CD4-positive, alpha-beta T cell treated with Interleukin-6 for 4 hours (primary cell): ENCODE results near the gene KCNK15.
A peak's percentile ranks its signal among the peaks of the same experiment; 100 is the strongest.

Experiments used
- DNase-seq: peaks from one replicate; pipeline ENCODE4 v3.0.0-alpha.2; 2020; ENCODE audit warnings: mixed read lengths

KCNK15 gene

DNA sequence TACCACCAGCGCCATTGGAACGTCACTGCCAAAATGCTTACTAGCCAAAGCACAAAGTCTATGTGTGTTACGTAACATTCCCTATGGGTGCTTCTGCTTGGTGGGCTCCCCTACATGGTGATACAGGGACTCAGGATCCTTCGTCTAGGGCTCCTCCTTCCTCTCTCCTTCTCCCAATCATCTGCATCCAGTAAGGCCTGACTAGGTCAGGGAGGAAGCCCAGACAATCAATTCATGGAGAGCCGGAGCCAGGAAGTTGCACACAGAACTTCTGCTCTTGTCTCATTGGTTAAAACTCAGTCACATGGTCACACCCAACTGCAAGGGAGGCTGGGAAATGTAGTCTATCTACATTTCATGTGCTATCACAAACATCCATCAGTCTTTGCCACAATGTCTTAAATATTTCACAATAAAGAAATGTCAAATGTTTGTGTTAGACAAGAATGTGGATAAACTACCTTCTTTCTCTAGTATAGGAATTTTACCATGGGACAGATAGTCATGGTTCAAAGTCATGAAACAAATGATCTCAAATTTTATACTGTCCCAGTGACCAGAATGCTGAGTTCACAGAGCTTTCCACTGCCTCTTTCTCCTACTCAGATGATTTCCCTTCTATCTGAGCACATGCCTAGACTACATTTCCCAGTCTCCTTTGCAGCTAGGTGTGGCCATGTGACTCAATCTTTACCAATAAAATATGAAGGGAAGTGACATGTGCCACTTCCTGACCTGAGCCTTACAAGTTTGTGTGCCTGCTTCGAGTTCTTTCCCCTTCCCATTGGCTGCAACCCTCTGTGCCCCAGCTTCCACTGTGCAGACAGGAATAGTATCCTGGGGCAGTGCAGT lies 9.3 kb upstream of the KCNK15 start:
- peak; percentile 43 for DNase-seq

DNA sequence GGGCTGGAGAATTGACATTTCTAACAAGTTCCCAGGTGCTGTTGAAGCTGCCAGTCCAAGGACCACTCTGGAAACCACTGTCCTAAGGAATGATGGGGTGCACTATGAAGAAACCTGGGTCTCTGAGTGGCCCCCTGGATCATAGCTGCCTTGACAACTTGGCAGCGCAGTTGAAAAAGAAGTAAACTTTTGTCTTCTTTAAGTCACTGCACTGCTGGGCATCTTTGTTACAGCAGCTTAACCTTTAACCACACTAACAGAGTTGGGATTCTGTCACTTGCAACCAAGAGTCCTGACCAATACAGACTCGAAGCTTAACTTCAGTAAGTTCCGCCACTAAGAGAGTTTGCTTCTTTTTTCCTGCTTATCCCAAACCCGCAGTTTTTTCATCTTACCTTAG lies 8.5 kb upstream of the KCNK15 start:
- no peak for DNase-seq

DNA sequence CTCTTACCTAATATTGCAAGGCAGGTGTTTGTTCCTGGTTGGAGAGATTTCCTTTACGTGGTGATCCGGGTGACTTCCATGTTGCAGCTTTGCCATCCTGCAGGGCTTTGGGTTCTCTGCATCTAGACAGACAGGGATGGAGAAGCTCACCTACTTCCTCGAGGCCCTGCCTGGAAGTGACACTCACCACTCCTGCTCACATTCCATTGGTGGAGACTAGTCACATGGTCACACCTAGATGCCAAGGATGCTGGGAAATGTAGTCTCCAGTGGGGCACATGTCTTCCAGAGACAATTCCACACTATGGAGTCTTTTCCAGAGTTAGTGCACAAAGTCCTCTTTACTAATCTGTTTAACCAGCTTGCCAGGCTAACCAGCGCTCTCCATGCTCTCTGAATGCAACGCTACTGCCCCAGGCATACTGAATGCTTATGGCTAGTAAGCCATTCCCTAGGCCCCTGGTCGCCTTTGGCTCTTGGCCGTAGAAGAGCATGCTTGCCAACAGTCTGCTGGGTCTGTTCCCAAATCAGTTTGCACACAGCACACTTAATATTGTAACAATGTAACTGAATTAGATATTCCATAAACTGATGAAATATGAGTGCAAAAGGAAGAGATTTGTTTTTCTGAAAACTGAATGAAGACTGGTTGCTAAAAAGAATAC lies 6.7 kb upstream of the KCNK15 start:
- peak; percentile 47 for DNase-seq

DNA sequence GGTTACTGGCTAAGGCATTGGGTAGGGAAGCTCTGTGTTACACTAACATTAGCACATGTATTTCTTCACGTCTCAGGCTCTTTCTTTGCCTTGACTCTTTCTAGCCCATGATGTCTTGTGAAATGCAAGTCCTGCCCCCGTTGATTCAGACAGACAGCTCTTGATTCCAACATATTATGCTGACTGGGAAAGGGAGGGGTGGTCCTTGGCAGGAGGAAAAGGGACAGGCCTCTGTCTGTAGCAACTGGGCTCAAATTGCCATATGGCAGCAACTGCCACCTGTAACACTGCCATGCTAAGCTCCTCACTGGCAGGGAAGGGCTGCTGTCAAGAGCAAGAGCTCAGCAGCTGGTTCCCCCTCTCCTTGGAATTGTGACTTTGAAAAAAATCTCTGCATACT lies 5.7 kb upstream of the KCNK15 start:
- DNase-seq, result no peak

DNA sequence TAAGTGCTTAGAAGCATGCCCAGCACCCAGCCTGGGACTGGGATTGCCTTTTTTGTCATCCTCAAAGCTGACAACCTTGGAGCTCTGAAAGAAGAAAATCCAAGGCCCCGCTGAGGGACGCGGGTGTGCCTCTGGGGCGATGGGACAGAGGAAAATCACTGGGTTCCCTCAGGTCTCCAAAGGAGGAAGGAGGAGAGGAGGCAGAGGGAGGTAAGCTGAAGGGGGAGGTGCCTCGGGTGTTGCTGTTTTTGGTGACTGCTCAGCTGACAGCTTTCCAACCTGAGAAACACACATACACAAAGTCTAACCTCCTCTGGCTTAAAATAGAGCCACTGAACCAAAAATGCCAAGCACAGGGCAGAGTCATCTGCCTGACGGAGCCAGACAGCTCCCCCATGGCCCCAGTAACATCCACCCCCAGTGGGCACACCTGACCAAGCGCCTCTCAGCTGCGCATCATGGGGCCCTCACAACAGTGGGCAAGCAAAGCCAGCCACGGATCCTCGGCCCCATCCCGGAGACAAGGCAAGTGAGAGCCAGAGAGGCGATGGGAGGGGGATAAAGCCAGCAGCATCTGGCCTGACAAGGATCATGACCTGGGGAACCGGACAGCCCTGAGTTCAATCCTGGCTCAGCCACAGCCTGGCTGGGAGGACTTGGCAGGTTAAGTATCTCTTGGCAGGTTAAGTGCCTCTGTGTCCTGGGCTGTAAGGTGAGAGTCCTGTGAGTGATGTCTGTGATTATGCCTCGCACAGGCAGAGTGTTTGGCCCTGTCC lies 3.2 kb upstream of the KCNK15 start:
- DNase-seq, result no peak

DNA sequence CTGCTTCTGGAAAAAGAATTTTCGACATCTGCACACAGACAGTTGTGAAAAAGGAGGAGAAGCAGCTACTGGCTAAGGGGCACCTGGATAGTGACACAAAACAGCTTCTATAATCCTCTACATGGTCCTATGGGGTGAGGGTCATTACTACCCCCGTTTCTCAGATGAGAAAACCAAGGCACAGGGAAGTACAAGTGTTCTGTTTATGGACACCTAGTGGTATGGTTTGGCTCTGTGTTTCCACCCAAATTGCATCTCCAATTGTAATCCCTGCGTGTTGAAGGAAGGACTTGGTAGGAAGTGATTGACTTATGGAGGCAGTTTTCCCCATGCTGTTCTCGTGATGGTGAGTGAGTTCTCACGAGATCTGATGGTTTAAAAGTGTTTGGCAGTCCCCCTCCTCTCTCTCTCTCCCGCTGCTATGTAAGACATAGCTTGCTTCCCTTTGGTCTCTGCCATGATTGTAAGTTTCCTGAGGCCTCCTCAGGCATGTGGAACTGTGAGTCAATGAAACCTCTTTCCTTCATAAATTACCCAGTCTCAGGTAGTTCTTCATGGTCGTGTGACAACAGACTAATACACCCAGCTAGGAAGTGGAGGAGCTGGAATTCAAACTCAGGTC lies 2.5 kb upstream of the KCNK15 start:
- DNase-seq, result no peak

DNA sequence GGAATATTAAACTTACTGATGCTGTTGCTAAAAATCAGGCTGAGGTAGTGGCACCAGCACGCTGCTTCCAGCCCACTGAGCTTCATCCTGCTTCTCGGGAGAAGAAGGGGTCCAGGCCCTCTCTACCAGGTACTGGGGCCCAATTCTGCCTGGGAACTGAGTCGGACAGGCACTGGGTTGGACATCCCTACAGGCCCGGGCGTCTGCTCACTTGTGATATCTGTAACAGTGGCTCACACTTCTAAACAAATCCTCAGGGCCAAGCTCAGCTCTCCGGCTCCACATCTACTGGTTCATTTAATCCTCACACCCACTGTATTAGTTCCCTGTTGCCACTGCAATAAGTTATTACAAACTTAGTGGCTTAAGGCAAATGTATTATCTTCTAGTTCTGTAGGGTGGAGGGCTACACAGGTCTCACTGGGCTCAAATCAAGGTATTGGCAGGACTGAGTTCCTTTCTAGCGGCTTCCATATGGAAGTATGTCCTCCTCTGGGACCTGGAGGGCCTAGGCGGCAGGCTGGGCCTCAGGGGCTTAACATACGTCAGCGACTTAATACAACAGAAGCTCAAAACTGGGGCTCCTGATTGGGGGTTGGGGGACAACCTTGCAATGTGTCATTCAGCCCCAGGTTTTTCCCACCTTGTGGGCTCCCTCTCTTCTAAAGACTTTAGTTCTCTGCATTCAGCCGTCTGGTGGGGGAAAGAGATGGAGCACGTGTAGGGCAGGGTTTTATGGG lies 1.6 kb upstream of the KCNK15 start:
- no peak for DNase-seq

DNA sequence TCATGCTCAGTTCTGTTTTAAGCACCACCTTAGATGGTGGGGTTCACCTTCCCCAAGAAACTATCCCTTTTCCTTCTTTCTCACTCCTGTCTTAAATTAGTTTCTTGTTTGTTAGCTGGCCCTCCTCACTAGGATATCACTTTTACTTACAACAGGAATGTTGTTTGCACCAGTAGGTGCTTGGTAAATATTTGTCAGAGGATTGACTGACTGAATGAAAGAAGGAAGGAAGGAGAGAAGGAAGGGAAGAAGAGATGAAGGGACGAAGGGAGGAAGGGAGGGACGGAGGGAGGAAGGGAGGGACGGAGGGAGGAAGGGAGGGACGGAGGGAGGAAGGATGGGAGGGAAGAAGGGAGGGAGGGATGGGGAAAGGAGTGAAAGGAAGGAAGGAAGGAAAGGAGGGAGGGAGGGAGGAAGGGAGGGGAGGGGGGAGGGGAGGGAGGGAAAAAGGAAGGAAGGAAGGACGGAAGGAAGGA lies 505 bp upstream of the KCNK15 start:
- DNase-seq, result no peak

DNA sequence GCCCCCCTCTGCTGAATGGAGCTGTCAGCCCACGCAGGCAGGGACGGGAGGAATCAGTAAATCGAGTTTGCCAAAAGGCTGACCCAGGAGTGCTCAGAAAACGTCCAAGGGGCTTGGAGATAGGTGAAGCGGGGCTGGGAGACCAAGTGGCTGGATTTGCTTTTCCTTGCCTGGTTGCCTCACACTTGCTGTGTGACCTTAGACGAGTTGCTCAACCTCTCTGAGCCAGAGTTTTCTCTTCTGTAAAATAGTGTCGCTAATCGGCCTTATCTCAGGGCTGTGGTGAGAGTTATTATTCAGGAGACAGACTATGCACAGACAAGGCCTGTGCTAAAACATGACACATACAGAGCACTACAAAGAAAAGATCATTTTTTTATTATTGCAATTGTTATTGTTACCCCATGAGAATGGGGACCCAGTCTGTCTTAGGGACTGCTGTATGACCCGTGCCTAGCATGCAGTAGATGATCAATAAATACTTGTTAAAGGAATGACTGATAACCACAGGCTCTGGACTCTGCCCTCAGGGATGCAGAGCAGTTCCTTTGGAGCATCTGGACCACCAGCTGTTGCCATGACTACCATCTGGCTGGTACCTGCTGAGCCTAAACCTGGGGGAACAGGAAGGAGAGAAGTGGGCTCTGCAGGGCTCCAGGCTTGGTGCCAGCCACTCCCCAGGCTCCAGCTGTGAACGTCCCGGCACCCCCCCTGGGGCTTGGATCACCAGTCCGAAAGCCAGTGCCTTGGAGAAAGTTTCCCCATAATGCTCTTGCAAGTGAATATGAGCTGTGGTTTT lies 901 bp downstream of the KCNK15 start:
- DNase-seq, result no peak

DNA sequence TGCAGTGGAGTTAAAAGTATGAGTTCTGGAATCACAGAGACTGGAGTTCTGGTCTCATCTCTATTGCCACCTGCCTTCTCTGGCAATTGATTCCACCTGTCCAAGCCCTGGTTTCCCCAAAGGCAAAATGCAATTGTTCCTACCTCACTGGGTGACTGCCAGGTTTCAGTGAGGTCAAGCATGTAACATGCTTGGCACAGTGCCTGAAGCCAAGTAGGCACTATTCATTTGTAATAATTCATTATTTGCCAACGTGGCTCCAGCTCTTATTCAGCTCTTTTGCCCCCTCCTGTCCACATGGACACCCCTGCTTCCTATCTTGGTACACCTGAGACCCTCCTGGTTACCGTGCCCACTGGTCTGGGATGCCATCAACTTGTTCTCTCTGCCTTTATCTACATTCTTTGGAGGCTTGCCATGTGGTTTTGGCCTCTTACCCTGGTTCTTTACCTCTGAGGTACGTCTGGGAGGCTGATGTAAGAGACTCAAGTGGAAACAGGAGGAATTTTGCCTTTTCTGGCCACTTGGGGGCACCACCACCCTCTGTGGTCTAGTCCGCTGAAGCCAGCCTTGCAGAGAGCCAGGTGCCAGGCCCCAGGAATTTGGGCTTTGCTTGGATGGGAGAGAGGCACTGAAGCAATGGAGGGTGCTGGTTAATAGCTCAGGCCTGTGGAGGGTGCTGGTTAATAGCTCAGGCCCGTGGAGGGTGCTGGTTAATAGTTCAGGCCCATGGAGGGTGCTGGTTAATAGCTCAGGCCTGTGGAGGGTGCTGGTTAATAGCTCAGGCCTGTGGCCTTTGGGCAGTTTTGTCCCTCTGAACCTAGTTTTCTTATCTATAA lies 1.7 kb downstream of the KCNK15 start:
- peak; percentile 67 for DNase-seq

DNA sequence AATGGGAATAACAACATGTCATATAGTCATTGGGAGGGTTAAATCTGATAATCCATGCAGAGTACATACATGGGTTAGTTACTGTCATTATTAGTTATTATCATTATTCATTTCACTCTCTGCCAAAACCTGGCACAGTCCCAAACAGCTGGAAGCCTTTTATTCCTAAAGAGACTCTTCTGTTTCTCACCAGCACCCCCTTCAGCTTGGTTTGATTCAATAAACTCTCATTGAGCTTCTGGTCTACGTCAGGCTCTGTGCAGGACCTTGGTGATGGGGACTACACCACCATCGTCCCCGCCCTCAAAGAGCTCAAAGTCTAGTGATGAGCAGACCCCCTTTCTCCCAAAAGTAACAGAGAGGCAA lies 2.3 kb downstream of the KCNK15 start:
- DNase-seq, result no peak

DNA sequence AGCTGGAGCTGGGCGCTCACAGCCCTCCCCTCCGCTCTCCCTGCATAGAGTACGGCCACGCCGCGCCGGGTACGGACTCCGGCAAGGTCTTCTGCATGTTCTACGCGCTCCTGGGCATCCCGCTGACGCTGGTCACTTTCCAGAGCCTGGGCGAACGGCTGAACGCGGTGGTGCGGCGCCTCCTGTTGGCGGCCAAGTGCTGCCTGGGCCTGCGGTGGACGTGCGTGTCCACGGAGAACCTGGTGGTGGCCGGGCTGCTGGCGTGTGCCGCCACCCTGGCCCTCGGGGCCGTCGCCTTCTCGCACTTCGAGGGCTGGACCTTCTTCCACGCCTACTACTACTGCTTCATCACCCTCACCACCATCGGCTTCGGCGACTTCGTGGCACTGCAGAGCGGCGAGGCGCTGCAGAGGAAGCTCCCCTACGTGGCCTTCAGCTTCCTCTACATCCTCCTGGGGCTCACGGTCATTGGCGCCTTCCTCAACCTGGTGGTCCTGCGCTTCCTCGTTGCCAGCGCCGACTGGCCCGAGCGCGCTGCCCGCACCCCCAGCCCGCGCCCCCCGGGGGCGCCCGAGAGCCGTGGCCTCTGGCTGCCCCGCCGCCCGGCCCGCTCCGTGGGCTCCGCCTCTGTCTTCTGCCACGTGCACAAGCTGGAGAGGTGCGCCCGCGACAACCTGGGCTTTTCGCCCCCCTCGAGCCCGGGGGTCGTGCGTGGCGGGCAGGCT lies 4.6 kb downstream of the KCNK15 start:
- peak; percentile 21 for DNase-seq

DNA sequence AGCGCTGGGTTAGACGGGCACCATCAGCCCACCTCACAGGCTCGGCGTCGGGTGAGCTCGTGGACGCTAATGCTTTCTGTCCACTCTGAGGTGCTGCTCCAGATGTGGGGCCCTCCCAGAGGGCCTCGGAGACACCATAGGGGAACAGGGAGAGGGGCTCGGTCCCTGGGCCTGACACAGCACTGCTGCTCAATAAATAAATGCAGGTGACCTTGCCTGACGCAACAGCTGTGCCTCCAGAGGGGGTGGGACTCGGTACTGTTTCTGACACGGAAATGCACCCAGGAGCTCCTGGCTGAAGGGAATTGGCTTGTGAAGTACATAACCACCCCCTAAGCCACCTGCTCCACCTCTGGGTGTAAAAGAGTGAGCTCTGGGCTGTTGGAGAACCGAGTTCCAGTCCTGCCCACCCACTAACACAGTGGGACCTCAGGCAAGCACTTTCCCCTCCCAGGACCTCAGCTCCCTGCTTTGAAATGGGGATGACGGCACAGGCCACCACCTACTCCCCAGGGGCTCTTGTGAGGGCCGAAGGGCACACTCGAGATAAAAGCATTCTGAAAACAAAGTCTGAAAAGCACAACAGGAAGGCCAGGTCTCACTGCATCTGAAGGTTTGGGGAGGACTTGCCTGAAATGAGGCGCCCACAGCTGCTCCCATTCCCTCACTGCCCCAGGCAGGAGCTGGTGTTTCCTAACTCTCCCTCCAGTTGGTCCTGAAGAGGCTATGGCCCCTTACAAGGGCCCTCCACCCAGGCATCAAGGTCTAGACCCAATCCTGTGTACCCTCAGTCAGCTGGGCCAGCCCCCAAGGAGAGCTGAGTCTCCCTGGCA lies 6.7 kb downstream of the KCNK15 start:
- DNase-seq, result no peak

DNA sequence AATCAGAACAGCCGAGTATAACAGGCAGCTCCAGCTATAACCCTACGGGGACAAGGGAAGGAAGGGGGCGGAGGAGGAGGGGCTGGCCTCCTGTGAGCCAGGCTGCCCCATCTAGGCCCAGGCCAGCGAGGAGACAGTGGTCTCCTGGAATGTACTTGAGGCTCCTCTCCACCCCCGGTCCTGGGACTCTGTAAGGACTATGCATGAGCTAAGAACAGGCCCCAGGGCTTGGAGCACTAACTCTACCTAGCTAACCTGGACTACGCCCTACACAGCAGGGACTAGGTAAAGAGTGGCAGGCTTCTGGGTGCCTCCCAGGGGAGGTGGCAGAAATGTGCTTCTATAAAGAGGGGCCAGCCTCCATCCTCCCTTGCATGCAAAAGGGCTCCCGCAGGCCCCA lies 8.9 kb downstream of the KCNK15 start:
- no peak for DNase-seq

DNA sequence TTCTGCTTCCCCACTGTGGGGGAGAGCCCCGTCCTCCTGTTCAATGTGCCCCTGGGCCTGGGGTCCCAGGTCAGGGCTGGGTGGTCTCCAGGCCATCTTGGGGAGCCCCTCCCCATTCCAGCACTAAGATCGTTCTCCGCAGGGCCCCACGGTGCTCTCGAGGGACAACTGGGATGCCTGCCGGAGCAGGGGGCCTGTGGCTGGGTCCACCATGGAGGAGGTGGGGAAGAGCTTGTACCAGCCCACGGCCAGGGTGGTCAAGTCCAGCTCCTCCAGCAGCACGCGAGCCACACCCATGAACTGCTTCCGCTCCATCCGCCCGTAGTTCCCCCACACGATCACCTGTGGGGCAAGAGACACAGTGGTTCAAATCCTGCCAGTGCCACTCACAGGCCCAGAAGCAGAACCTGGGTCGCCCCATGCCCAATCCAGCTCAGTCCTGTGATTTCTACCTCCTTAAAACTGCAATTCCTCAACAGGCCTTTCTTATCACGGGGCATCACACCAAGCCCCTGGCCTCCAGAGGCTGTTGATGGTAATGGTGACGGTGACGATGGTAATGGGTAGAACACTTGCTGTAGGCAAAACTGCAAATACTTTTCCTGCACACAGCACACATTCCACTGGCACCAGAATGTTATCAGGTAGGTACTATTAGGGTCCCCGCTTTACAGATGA lies 10.5 kb downstream of the KCNK15 start:
- DNase-seq, result no peak

DNA sequence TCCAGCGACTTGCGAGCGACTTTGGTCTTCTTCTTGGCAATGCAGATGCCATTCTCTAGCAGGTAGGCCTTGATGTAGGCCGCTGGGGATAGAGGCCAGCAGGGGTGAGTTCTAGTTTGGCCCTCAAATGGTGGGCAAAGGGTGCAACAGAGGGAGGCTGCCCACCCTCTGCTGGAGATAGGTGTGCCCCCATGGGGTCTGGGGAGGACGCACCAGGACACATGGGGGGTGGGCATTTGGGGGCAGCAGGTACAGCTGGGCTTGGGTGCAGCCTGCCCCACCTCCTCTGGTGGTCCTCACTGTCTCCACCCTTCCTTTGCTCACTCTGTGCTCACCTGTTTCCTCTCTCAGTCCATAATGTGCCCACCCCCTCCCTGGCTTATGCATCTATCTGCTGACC lies 11.3 kb downstream of the KCNK15 start:
- DNase-seq, result no peak

DNA sequence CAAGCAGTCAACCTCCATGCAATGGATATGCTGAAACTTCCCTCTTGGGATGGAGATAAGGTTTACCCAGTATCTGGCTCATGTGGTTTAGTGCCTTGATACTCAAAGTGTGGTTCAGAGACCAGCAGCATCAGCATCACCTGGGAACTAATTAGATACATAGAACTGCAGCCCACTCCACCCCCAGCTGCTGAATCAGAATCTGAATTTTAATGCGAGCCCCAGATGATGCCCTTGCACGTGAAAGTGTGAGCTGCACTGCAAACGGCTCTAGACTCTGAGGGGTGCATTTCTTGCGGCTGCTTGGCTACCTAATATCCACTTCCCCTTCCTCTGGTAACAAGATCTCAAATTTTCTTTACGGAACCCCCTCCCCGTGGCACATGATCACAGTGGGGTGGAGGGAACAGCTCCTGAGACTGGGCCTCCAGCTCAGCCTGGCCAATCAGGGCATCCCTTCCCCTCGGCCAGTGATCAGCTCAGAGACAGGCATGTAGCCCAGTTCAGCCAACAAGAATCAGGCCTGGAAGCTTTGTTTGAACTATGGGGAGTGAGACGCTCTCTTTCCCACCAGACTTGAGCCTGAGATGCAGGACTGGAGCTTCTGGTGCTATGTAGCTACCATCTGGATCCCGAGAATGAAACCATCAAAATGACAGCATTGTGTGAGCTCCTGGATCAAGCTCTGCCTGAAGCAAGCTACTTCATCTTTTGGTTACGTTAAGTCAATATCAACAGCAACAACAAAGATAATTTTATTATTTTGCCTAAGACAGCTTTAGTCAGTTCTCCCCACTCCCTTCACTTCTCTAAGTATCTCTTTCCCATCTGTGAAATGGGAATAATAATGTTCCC lies 12.8 kb downstream of the KCNK15 start:
- DNase-seq, result no peak
